Activated T-cell treated with anti-CD3 and anti-CD28 coated beads for 24 hours (primary cell): ENCODE measurements around the gene MRPL19.

ENCODE experiments used
- DNase-seq: peaks from one replicate; pipeline ENCODE4 v3.0.0-alpha.2; 2020; ENCODE audit warnings: low read depth

The MRPL19 gene

DNA sequence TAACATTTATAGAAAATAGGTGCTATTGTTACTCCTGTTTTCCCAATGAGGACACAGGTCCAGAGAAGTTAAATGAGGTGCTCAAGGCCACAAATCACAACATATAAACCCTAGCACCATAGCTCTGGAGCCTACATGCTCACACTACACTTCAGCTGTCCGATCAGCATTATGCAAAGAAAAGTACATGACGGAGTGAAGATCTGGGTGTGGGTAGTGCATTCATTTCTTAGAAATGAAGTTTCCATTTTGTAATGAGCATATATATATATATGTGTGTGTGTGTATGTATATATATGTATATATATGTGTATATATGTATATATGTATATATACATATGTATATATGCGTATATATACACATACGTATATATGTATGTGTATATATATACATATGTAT, 30.2 kb upstream of the MRPL19 start:
- DNase-seq = no peak

DNA sequence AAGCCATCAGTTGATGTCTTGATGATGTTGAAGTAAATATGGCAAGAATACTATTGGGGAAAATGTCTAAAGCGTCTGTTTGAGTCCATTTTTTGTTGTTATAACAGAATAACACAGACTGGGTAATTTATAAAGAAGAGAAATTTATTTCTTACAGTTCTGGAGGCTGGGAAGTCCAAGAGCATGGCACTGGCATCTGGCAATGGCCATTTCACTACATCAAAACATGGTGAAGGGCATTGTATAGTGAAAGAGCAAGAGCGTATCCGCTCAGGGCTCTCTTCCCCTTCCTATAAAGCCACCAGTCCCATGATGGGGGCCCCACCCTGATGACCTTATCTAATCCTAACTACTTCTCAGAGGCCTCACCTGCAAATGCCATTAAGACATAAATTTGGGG, 29.6 kb upstream of the MRPL19 start:
- no peak for DNase-seq

DNA sequence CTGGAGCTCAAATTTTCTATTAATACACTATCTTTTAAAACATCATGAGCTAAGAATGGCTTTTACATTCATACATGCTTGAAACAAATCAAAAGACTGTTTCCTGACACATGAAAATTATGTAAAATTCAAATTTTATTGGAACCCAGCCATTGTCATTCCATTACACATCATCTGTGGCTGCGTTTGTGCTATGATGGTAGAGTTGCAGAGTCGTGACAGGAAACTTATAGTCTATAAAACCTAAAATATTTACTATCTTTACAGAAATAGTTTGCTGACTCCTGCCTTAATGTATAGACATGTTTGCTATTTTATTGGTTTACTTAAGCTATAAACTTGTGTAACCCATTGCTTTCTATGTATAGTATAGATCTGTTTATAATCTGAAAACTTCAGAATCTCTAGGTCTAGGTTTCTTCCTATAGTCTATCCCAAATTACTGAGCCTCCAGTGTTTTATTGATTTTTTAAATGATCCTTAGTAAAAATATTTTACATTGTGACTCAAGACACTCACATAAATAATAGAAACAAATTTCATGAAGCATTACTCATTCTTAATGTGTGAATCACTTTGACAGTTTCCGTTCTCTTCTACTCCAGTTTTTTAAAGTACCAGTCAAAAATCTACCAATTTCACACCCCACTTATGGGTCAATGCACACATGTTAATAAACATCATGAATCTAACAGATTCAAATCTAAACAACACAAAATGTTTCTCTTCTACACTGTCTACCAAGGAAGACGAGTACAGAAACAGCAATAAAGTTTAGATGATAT, 26.4 kb upstream of the MRPL19 start:
- no peak for DNase-seq

DNA sequence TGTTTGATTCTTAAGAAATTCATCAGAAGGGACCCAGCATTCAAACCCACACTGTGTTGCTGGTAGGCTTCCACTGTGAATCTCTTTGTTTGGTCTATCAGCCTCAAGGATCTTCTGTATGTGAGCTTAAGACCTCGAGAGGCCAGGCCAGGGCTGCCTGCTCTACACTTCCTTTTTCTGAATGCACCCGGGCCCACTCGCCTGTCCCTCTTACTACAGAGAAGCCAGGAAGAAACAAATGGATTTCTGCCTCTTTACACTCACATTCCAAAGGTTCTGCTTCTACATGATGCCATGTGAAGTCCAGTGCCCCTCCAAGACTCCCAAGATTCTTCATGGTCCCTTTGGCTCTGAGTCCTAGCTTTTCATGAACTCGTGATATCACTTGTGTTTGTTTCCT, 25.4 kb upstream of the MRPL19 start:
- DNase-seq = no peak

DNA sequence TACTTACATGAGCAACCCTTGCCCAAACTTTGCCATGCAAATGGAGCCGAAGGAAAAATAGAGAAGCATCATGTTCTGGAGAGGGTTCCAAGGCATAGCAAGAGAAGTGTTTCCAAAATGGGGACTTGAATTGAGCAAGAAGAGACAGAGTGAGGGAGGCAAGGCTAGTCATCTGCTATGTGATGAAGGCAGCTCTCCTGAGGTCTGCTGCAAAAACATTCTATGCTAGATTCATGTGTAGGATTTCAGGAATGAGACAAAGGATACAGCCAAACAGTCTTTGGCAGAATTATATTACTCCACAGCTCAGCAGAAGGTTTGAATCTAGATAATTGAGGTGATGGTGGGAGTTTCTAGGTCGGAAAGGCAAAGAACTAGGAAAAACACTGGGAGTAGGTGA, 24.1 kb upstream of the MRPL19 start:
- no peak for DNase-seq

DNA sequence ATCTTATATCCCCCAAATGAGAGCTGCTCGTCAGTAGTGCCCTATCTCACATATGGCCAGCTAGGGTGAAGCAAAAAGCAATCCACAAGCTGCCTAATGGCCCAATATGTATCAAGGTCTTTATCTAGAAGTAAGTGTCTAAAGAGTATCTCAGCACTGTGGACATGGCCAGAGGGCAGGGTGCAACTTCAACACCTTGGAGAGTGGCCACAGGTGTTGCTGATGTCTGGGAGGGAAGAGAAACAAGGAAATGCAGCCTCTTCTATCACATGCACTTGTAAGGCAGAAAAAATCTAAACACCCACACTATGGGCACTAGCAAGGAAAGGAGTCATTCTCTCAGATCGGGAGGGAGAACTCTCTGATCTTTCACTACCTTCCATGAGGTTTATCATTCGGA, 23.7 kb upstream of the MRPL19 start:
- no peak for DNase-seq

DNA sequence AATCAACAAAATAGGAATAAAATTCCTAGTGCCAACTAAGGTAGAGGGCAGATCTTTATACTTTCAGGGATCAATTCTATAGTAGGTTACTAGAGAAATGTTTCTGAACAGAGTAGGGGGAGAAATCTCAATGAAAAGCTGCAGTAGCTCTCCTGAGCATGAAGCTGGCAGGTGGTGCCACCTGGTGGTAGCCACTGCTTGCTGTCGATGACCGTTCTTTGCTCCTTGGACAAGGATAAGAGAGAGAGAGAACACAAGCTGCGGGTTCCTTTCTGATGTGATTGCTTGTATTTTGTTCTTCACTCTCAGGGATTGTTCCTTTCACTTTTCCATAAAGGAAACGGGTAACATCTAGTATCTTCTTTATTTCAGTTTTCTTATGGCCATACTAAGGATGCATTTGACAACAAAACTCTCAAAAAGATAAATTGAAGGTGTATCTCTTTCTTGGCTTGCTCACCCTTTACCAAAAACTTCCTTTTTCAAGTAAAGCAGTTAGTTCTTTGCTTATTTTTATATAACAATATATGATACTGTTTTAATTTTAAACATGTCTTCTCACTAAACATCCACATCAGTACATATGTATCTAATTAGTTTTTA, 18.6 kb upstream of the MRPL19 start:
- peak; percentile 46 for DNase-seq

DNA sequence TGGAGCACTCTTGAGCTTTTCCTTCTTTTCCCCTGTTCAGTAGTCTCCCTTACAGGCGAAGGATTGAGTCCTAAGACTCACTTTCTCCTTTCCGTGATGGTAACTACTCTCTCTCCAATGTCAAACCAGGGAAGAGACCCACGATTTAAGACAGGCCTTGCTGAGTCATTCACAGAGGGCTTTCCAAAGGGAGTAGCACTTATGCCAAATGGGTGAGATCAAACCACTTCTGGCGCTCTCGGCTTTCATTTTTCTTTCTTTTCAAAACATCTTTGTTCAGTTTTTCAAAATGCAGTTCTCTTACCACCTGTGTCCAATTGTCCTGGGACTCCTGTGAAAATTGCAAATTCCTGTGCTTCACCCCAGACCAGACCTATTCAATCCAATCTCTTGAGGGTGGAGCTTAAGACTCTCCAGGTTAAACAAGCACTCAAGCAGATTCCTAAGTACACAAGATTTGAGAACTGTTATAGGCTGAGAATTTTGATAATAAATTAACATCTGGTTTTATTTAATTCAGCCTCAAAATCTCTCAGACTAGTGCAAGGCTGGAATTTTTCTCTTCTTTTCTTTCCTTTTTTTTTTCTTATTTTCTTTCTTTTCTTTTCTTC, 14.4 kb upstream of the MRPL19 start:
- no peak for DNase-seq

DNA sequence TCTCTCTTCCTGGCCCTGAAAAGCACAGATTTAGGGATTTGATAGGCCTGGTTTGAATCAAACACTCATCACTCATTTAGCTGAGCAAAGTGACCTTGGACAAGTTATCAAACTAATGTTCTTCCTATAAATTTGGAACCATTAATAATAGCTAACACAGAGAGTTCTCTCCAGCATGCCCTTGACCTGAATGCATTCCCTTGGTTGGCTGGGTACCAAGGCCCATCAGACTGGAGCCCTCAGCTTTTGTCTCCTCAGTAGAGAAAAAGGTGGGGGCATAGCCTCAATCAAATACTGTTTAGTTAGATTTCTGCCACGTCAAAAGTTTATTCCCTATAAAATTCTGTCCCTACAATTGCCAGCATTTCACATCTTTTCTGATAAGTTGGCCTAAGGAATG, 13.8 kb upstream of the MRPL19 start:
- no peak for DNase-seq

DNA sequence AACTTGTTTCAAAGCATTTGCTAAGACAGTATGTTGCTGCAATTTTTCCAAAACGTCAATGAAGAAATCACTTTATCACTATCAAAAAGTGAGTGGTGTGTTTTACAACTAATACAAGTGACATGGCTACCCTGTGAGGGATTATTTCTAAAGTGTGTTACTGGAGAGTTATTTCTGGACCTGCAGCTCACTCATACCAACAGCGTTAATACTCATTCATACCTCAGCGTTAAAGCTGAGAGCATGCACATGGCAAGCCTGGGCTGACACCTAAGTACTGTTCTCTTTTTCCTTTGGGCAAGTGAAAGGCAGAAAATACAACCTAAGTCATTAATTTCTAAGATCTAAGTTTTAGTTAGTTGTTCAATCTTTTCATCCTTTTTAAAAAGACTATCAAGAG, 13.0 kb upstream of the MRPL19 start:
- DNase-seq = no peak

DNA sequence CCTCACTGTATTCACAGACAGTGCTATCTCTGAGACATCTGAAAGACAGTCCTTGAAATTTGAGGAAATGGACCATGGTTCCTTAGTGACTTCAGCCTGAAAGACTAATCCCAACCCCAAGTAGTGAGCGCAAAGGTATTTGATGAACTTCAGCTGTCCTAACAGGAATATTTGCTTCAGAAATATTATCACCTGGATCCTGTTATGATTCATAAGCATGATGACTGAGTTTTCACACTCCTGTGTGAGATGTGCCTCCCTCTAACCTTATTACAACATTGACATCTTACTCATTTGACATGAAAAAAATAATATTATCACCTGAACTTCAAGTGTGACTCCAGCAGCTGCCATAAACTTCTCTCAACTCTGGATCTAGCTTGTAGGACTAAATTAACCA, 11.6 kb upstream of the MRPL19 start:
- no peak for DNase-seq

DNA sequence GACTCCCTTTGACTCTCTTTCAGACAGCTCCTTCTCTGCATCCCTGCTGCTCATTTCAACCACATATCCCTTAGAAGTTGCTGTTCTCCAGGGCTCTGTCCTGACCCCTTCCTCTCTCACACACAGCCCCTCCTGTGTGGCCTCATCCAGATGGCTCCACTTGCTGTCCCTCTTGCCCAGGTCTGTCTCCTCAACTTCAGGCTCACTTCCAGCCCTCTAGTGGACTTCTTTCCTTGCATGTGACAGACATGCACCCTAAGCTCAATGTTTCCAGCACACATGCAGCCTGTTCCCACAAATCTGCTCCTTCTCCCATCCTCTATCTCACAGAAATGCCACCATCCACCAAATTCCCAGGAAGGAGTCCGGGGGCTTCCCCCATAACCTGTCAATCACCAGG, 9.0 kb upstream of the MRPL19 start:
- DNase-seq = no peak

DNA sequence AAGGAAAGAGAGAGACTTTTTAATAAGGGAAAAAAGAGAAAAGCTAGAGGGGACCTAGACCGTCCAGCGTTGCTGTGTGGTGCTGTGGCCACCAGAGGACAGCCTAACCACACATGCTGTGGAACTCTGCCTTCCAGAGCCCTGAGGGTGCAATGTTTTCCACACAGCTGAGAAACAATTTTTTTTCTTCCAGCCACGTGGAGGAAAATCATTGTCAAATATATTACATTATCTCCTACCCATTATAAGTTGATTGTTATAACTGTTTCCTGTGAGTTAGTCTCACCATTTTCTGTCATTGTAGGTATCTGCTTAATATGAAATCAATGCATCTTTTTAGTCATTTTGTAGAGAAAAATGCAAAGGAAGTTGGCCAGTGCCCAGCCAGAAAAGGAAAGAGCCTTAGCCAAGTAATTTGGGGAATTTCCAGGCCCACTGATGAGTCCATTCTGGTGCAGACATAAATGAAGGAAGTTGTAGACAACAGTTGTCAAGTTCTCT, 5.9 kb upstream of the MRPL19 start:
- peak; percentile 48 for DNase-seq

DNA sequence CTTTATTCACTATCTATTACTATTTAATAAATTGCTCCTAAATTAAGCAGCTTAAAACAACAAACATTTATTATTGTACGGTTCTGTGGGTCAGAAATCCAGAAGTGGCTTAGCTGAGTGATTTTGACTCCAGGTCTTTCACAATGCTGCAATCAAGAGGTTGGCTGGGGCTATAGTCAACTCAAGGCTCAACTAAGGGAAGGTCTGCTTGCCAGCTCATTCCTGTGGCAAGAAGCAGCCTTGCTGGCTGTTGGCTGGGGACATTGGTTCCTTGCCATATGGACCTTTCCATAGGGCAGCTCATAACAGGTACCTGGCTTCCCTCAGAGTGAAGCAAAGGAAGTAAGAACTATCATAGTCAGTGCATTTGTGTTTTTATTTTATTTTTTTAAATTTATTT, 5.0 kb upstream of the MRPL19 start:
- no peak for DNase-seq

DNA sequence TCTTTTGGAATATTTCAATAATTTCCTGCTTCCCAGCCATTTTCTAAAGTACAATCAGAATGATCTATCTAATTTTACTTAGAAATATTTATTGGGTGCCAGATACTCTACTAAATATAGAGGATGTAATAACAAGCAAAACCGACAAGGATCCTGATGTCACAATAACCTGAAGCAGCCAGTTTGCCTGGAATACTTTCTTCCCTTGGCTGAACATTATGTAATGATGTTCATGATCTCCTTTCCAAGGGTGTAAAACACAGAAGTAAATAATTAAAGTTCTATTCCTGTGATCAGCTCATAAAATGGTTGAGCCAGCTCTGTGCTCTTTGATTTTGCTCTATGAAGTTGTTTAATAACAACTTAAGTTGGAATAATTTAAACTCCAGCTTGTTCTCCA, 2.6 kb upstream of the MRPL19 start:
- DNase-seq = no peak

DNA sequence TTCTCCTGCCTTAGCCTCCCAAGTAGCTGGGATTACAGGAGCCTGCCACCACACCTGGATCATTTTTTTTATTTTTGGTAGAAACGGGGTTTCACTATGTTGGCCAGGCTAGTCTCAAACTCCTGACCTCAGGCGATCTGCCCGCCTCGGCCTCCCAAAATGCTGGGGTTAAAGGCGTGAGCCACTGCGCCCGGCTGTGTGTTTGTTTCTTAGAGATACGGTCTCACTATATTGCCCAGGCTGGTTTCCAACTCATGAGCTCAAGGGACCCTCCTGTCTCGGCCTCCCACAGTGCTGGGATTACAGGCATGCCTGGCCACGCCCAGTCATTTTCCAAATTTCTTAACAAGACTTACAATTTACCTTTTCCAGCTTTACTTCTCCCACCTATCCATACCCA, 940 bp upstream of the MRPL19 start:
- no peak for DNase-seq

DNA sequence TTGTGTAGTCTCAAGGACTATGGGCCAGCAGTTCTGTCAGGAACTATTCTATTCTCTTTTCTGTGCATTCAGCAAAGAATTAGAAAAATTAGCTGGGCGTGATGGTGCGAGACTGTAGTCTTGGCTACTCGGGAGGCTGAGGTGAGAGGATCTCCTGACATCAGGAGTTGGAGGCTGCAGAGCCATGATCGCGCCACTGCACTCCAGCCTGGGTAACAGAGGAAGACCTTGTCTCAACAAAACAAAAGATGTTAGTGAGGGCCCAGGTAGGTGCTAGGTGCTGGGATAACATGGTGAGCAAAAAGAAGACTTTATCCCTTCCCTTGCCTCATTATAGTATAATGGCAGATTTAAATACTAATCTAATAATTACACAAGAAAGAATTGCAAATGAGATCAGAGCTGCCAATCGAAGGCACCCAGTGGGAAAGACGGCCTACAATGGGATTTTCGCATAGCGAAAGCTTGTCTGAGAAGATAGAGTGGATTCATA, 447 bp upstream of the MRPL19 start:
- no peak for DNase-seq

DNA sequence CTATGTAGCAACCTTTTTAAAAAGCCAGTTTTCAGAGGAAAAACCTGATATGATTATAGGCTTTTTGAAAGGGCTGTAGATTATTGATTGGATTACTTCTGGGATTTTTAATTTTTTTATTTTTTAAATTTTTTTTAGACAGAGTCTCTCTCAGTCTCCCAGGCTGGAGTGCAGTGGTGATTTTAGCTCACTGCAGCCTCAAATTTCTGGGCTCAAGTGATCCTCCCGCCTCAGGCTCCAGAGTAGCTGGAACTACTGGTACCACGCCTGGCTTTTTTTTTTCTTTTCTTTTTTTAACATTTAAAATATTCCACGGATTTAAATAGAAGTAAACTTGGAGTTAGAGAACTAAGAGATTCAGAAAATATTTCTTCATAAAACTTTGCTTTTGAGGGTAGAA, 1.2 kb downstream of the MRPL19 start:
- no peak for DNase-seq

DNA sequence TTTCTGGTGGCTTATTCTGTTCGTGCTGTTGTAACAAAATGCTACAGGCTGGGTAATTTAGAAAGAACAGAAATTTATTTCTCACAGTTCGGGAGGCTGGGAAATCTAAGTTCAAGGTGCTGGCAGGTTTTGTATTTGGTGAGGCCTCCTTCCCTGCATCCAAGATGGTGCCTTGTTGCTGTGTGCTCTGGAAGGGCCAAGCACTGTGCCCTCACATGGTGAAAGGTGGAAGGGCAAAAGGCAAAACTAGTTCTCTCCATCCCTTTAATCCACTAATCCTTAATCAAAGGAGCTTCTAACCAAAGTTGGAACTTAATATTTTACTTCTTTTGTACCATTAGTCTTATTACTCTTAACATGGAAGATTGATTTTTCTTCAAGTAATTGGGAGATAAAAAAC, 7.4 kb downstream of the MRPL19 start:
- no peak for DNase-seq

DNA sequence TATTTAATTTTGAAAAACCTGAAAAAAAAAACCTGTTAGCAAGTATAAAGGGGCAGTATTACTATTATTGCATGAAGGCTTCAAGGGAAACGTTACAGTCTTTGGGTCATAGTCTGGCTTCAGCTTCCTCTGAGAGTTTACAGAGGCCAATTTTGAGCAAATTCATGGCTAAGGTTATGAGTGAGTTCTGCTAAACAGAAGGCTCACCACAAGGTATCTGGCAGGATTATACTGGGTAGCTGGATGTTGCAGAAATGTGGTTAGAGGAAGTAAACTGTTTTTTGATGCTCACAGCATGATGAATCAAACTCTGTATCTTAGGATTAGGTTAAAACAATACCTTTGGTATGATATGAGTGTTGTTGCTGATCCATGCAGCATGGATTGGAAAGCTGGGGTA, 9.3 kb downstream of the MRPL19 start:
- DNase-seq = no peak

DNA sequence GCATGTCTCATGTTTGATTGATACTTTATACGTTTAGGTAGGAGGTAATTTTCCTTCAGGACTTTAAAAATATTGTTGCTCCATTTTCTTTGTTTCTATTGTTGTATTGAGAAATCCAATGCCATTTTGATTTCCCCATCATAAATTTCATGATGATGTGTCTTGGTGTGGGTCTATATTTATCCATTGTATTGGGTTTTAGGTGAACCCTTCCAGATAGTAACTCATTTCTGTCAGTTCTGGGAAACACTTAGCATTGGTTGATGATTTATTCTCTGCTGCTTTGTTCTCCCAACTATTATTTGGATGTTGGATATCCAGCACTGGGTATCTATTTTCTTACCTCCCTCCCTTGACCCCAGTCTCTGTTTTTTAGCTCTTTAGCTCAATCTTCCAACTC, 10.0 kb downstream of the MRPL19 start:
- no peak for DNase-seq

DNA sequence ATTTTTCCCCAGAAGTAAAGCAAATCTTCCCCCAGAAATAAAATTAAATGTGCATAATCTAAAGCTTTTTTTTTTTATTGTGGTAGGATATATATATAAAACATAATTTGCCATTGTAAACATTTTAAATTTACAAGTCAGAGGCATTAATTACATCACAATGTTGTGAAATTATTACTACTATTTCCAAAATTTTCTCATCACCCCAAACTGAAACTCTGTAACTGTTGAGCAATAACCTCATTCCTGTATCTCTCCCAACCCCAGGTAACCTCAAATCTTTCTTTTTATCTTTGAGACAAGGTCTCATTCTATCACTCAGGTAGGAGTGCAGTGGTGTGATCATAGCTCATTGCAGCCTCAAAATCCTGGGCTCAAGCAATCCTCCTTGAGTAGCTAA, 11.2 kb downstream of the MRPL19 start:
- no peak for DNase-seq

DNA sequence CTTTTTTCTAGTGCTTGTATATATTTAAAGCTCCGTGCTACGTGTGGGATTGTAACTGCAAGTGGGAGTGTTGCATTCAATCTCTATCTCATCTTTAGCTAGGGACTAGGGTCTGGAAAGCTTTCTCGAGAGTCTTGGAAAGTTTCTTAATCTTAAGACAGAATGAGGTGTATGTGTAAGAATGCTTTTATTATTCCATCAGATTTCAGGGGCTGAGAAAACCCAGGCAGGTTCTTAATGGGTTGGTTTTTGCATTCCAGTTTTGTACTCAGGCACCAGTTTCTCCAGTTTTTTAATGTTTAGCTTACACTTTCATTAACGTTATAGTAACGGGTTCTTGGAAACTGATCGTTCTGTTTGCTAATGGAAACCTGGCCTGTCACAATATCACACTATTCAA, 20.3 kb downstream of the MRPL19 start:
- no peak for DNase-seq
